GM21390 (cell line): ENCODE data around the gene B4GALT4.
A peak's percentile ranks its signal among the peaks of the same experiment; 100 is the strongest.
"Not testable (repeated sequence)": the region's sequence is repeated elsewhere in the genome, so short reads cannot be mapped to it uniquely, and the experiment has no call there.

ENCODE experiments used
- ATAC-seq: cut with Tn5 transposase; IDR thresholded peaks from one replicate; pipeline ENCODE4 v1.9.1; 2021; ENCODE audit not compliant: unreplicated experiment

The B4GALT4 gene

GRCh38 chr3:119206611-119207511 lies 33.8 kb downstream of the B4GALT4 start:
- ATAC-seq = peak; percentile 51

- ATAC-seq = no peak
Observed at GRCh38 chr3:119205685-119206084, 35.0 kb downstream of the B4GALT4 start.

- ATAC-seq = no peak
Observed at GRCh38 chr3:119205209-119205608, 35.5 kb downstream of the B4GALT4 start.

- ATAC-seq = no peak
Observed at GRCh38 chr3:119195911-119196310, 44.8 kb downstream of the B4GALT4 start.

GRCh38 chr3:119195151-119195476 lies 45.6 kb downstream of the B4GALT4 start:
- ATAC-seq = no peak

GRCh38 chr3:119194237-119195150 lies 46.2 kb downstream of the B4GALT4 start:
- ATAC-seq = no peak

GRCh38 chr3:119191800-119192199 lies 48.9 kb downstream of the B4GALT4 start:
- ATAC-seq = no peak

- no peak for ATAC-seq
Observed at GRCh38 chr3:119187266-119187665, 53.4 kb downstream of the B4GALT4 start.

GRCh38 chr3:119184796-119185570 lies 55.7 kb downstream of the B4GALT4 start:
- no peak for ATAC-seq

GRCh38 chr3:119184111-119184510 lies 56.6 kb downstream of the B4GALT4 start:
- ATAC-seq = no peak

GRCh38 chr3:119181765-119182164 lies 58.9 kb downstream of the B4GALT4 start:
- no peak for ATAC-seq

GRCh38 chr3:119177321-119177720 lies 63.4 kb downstream of the B4GALT4 start:
- ATAC-seq = no peak

GRCh38 chr3:119176778-119177177 lies 63.9 kb downstream of the B4GALT4 start:
- ATAC-seq = no peak

- no peak for ATAC-seq
Observed at GRCh38 chr3:119175872-119176756, 64.6 kb downstream of the B4GALT4 start.

- ATAC-seq = no peak
Observed at GRCh38 chr3:119173325-119173724, 67.4 kb downstream of the B4GALT4 start, which contains the start of gene UPK1B. TSS of gene UPK1B (plus strand) at chr3:119173598. CDS start at chr3:119186742, 13,144 bp downstream.

- ATAC-seq = no peak
Observed at GRCh38 chr3:119170821-119171220, 69.9 kb downstream of the B4GALT4 start.

GRCh38 chr3:119164745-119165144 lies 75.9 kb downstream of the B4GALT4 start:
- not testable (repeated sequence) for ATAC-seq
